Keratinocyte (primary cell): ENCODE measurements around the gene PAMR1.

Source experiments
- EZH2 ChIP-seq: IDR thresholded peaks from one replicate; pipeline ENCODE4 v1.6.1; 2012; ENCODE audit warnings: inconsistent platforms, mild to moderate bottlenecking, low read length, moderate library complexity
- TF ChIP-seq, protein P1 (sequence below), 3 experiments: IDR thresholded peaks in 1 of 3; conservative IDR thresholded peaks in 1 of 3; optimal IDR thresholded peaks in 1 of 3; 2 replicates in 2 of 3; 3 replicates in 1 of 3; pipeline versions ENCODE3 to v1.5.1; 2011; ENCODE audit warnings: low read length in 3 of 3, mild to moderate bottlenecking in 3 of 3, moderate library complexity in 2 of 3, control low read depth in 1 of 3, inconsistent platforms in 1 of 3; ENCODE audit not compliant: insufficient read depth in 2 of 3; ENCODE audit errors: extremely low read depth in 1 of 3

GRCh38 chr11:35515224-35515623 is 10.2 kb downstream of the PAMR1 start:
- TF ChIP-seq, protein P1, sequence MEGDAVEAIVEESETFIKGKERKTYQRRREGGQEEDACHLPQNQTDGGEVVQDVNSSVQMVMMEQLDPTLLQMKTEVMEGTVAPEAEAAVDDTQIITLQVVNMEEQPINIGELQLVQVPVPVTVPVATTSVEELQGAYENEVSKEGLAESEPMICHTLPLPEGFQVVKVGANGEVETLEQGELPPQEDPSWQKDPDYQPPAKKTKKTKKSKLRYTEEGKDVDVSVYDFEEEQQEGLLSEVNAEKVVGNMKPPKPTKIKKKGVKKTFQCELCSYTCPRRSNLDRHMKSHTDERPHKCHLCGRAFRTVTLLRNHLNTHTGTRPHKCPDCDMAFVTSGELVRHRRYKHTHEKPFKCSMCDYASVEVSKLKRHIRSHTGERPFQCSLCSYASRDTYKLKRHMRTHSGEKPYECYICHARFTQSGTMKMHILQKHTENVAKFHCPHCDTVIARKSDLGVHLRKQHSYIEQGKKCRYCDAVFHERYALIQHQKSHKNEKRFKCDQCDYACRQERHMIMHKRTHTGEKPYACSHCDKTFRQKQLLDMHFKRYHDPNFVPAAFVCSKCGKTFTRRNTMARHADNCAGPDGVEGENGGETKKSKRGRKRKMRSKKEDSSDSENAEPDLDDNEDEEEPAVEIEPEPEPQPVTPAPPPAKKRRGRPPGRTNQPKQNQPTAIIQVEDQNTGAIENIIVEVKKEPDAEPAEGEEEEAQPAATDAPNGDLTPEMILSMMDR (optimal IDR thresholded peaks at IDR 0.05 in 1 of 3, IDR thresholded peaks at IDR 0.05 in 1 of 3, conservative IDR thresholded peaks at IDR 0.05 in 1 of 3; ENCODE audit: extremely low read depth in 1 of 3, insufficient read depth in 2 of 3, low read length in 3 of 3), result no peak
- no peak for TF ChIP-seq EZH2
